Osteocyte (in vitro differentiated cells): ENCODE data around the gene IFITM10. TPM values are rescaled to one million over a fixed set of nuclear protein-coding genes. Genes with fewer than 3 reads are reported as not detected.
A peak's percentile ranks its signal among the peaks of the same experiment; 100 is the strongest.

Source experiments
- DNase-seq: peaks from one replicate; pipeline ENCODE4 v3.0.0; 2021; ENCODE audit warnings: mixed read lengths; ENCODE audit not compliant: unreplicated experiment; ENCODE audit errors: extremely low spot score
- H3K27ac Mint-ChIP-seq: one replicate; pipeline ENCODE4 v1.8.0; 2021; ENCODE audit warnings: mild to moderate bottlenecking, mixed read lengths; ENCODE audit not compliant: unreplicated experiment
- H3K27me3 Mint-ChIP-seq: one replicate; pipeline ENCODE4 v1.8.0; 2021; ENCODE audit warnings: mixed read lengths; ENCODE audit not compliant: unreplicated experiment
- H3K36me3 Mint-ChIP-seq: one replicate; pipeline ENCODE4 v1.8.0; 2021; ENCODE audit warnings: mixed read lengths; ENCODE audit not compliant: unreplicated experiment
- H3K4me1 Mint-ChIP-seq: one replicate; pipeline ENCODE4 v1.8.0; 2021; ENCODE audit warnings: mixed read lengths; ENCODE audit not compliant: unreplicated experiment
- H3K4me3 Mint-ChIP-seq: one replicate; pipeline ENCODE4 v1.8.0; 2021; ENCODE audit warnings: mild to moderate bottlenecking, moderate library complexity, mixed read lengths; ENCODE audit not compliant: unreplicated experiment
- H3K9me3 Mint-ChIP-seq: one replicate; pipeline ENCODE4 v1.8.0; 2021; ENCODE audit warnings: mixed read lengths; ENCODE audit not compliant: unreplicated experiment
- long read RNA-seq: library from polyadenylated mRNA; unstranded; transcript quantifications from one replicate; pipeline ENCODE4 v2.0.0, GENCODE V29; 2021
- total RNA-seq: library from RNA; stranded (reverse); gene quantifications from 2 replicates; pipeline ENCODE4 v1.2.1, GENCODE V29; 2021
- TF ChIP-seq, protein P1 (sequence below): fragments of 200-600 bp; sonication (generic); IDR thresholded peaks from 2 replicates; pipeline ENCODE4 v1.5.0; 2021; ENCODE audit warnings: antibody characterized with exemption, mild to moderate bottlenecking, moderate library complexity

IFITM10 gene
- total RNA-seq, result 13.5 and 24.0 TPM in 2 replicates
- long read RNA-seq, result 0 reads

DNA sequence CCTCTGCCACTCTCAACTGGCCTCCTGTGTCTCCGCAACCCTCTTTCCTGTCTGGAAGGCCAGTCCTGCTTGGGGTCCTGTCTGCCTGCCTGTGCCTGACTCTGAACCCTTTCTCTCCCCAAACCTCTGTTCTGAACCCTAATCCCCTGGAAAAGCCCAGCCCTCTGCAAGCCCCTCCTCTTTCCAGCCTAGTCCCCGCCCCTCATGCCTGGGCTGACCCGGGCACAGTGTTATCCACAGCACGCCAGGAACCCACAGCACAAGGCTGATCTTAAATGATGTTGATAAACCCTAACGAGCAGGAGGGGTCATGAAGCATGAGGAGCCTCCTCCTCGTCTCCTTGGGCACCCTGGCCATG, at the start of gene IFITM10:
Gene IFITM10 (minus strand): TSS at position 115 of the 359 bp plus-strand sequence. CDS start 153 bp downstream, outside the sequence.
- H3K4me3 Mint-ChIP-seq, result peak within 1 kb of the TSS; percentile 80
- no peaks in the 10 kb centered on the region for H3K27me3 Mint-ChIP-seq
- peak within 1 kb of the TSS; percentile 89 for H3K27ac Mint-ChIP-seq
- H3K4me1 Mint-ChIP-seq, result peaks cover 52% of the 10 kb centered on the region
- peak; percentile 83 for DNase-seq
- H3K9me3 Mint-ChIP-seq, result no peaks in the 10 kb centered on the region
- TF ChIP-seq, protein P1, sequence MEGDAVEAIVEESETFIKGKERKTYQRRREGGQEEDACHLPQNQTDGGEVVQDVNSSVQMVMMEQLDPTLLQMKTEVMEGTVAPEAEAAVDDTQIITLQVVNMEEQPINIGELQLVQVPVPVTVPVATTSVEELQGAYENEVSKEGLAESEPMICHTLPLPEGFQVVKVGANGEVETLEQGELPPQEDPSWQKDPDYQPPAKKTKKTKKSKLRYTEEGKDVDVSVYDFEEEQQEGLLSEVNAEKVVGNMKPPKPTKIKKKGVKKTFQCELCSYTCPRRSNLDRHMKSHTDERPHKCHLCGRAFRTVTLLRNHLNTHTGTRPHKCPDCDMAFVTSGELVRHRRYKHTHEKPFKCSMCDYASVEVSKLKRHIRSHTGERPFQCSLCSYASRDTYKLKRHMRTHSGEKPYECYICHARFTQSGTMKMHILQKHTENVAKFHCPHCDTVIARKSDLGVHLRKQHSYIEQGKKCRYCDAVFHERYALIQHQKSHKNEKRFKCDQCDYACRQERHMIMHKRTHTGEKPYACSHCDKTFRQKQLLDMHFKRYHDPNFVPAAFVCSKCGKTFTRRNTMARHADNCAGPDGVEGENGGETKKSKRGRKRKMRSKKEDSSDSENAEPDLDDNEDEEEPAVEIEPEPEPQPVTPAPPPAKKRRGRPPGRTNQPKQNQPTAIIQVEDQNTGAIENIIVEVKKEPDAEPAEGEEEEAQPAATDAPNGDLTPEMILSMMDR, result no peak
- peaks cover 18% of the 10 kb centered on the region for H3K36me3 Mint-ChIP-seq

DNA sequence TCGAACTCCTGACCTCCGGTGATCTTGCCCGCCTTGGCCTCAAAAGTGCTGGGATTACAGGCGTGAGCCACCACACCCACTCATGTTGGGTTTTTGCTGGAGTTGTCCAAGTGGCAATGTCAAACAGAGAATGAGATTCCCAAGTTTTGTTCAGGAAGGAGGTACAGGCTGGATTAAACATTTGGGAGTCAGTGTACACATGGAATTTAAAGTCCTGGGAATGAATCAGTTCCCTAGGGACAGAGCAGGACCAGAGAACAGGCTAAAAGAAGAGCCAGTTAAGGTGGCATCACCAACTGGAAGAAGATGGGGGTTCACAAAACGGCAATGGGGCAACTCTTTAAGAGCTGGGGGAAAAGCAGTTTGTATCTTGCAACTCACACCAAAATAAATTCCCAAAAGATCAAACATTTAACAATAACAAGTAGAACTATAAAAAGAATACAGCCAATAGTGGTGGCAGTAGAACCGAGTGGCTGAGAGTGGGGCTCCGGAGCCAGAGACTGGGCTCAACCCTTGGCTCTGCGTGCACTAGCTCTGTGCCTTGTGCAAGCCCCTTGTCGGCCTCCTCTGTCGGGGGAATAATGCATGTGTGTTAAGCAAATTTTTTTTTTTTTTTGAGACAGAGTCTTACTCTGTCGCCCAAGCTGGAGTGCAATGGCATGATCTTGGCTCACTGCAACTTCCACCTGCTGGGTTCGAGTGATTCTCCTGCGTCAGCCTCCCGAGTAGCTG, 47.2 kb upstream of the IFITM10 start:
- H3K36me3 Mint-ChIP-seq, result no peaks in the 10 kb centered on the region
- no peak overlapping the region for H3K4me3 Mint-ChIP-seq
- H3K27me3 Mint-ChIP-seq, result peaks cover 14% of the 10 kb centered on the region
- TF ChIP-seq, protein P1, result no peak
- peaks cover 34% of the 10 kb centered on the region for H3K4me1 Mint-ChIP-seq
- H3K9me3 Mint-ChIP-seq, result no peaks in the 10 kb centered on the region
- DNase-seq, result no peak
- no peak overlapping the region for H3K27ac Mint-ChIP-seq

DNA sequence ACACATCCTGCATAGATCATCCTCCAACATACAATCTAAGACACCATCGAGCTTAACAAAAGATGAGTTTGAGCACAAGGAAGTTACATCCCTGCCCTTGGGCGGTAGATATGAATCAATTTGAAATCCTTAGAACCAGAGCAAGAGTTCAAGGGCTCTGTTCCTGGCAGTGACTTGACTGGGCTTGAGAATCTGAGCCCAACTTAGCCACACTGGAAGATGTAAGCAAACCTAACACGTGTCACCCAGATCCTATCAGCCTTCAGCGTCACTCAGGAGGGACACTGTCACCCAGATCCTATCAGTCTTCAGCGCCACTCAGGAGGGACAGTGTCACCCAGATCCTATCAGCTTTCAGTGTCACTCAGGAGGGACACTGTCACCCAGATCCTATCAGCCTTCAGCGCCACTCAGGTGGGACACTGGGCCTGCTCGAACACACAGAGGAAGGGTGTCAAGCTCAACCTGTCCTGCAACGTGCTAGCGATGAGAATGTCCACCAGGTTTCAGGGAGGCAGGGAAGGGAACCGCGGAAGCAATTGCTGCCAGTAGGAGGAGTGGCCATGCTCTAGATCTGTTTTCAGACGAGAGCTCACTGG, 46.1 kb upstream of the IFITM10 start:
- TF ChIP-seq, protein P1, result no peak
- H3K4me1 Mint-ChIP-seq, result peaks cover 45% of the 10 kb centered on the region
- no peaks in the 10 kb centered on the region for H3K9me3 Mint-ChIP-seq
- H3K27ac Mint-ChIP-seq, result no peak overlapping the region
- peaks cover 3% of the 10 kb centered on the region for H3K36me3 Mint-ChIP-seq
- peaks cover 14% of the 10 kb centered on the region for H3K27me3 Mint-ChIP-seq
- no peak for DNase-seq
- no peak overlapping the region for H3K4me3 Mint-ChIP-seq

GRCh38 chr11:1793081-1793480, 42.7 kb upstream of the IFITM10 start:
- Mint-ChIP-seq H3K9me3 (no peaks in the 10 kb centered on the region), H3K4me1 (peaks cover 55% of the 10 kb centered on the region), H3K27me3 (peaks cover 11% of the 10 kb centered on the region), H3K4me3 (peak overlapping the region; percentile 21), H3K36me3 (peaks cover 6% of the 10 kb centered on the region), H3K27ac (peak overlapping the region; percentile 82)
- DNase-seq, result no peak
- TF ChIP-seq, protein P1, result no peak

DNA sequence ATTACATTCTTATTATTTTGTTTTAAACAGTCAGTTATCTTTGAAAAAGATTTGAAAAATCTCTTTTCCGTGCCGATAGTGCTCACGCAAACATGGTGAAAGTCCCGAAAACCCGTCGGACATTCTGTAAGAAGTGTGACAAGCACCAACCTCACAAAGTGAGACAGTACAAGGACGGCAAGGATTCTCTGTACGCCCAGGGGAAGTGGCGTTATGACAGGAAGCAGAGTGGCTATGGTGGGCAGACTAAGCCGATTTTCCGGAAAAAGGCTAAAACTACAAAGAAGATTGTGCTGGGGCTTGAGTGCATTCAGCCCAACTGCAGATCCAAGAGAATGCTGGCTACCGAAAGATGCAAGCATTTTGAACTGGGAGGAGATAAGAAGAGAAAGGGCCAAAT, 42.1 kb upstream of the IFITM10 start:
- H3K4me1 Mint-ChIP-seq, result peaks cover 53% of the 10 kb centered on the region
- H3K9me3 Mint-ChIP-seq, result no peaks in the 10 kb centered on the region
- TF ChIP-seq, protein P1, result no peak
- peaks cover 11% of the 10 kb centered on the region for H3K27me3 Mint-ChIP-seq
- H3K36me3 Mint-ChIP-seq, result peaks cover 6% of the 10 kb centered on the region
- H3K27ac Mint-ChIP-seq, result peak overlapping the region; percentile 82
- H3K4me3 Mint-ChIP-seq, result peak overlapping the region; percentile 23
- DNase-seq, result no peak
